GM18861 (cell line): ENCODE results near the gene TMEM41B.

Experiments used
- ATAC-seq: cut with Tn5 transposase; IDR thresholded peaks from one replicate; pipeline ENCODE4 v1.9.1; 2021; ENCODE audit not compliant: unreplicated experiment

Gene TMEM41B

DNA sequence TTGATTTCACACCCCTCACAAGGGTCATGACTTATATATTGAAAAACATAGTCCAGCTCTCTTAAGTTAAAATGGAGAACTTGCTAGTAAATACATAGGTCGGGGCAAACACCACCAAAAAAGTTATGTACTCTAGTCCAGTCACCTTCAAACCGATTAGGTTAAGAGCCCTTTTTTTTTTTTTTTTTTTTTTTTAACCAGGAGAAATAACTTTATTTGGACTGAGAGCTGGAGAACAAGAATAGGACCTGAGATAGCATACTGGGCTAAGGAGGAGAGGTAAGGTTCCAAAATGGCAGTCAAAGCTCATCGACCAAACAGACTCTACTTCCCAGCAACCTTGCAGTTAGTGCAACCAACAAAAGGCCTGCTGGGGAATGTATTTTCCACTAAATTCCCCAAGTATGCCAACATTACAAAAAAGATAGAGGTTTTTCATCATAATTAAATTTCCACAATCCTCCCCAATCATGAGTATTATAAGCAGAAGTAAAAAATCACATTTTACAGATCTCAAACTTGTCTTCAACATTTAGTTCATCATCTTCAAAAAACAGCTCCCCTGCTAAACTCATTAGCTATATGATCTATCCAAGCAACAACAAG, 3.8 kb downstream of the TMEM41B start:
- ATAC-seq = no peak

DNA sequence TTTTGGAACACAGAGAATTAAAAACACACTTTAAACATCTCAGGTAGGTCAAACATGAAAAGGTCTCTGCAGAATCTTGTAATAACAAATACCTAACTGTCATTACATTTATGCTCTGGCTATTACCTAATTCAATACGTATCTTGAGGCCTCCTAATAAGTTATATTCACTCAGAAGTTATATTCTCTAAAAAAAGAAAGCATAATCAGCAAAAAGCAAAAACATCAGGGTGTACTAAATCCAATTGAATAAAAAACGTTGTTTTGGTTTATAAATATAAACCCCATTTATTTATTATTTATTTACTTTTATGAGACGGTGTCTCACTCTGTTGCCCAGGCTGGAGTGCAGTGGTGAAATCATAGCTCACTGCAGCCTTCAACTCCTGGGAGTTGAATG, 10.2 kb downstream of the TMEM41B start:
- ATAC-seq = no peak

DNA sequence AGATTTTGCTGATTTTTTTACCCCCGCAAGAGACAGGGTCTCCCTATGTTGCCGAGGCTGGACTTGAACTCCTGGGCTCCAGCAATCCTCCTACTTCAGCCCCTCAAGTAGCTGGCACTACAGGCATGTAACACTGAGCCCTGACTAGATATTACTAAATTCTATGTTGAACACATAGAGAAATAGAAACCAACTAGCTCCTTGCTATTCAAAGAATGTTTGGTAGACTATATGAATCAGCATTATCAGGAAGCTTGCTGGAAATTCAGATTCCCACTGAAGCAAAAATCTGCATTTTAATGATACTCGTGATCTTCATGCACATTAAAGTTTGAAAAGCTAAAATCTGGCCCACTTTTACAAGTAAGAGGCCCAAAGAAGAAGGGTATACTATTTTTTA, 11.9 kb downstream of the TMEM41B start:
- no peak for ATAC-seq

DNA sequence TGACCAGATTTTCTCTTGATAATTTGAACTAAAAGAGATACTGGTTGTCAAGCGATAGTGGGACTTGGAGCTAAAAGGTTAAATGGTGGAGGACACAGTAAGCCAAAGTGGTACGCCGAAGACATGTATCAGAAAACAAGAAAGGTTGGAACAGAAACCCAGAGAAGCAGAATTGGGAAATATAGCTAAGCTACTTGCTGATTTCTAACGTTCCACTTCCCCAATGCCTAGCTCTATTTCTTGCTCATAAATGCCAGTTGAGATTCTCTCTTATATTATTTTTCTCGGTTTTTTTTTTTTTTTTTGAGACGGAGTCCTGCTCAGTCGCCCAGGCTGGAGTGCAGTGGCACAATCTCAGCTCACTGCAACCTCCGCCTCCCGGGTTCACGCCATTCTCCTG, 12.7 kb downstream of the TMEM41B start:
- ATAC-seq = no peak

DNA sequence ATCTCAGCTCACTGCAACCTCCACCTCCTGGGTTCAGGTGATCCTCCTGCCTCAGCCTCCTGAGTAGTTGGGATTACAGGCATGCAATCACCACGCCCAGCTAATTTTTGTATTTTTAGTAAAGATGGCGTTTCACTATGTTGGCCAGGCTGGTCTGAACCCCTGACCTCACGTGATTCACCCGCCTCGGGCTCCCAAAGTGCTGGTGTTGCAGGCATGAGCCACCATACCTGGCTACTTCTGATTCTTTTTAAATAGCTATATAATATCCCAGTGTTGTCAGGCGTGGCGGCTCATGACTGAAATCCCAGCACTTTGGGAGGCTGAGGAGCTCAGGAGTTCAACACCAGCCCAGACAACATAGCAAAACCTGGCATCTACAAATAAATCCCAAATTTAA, 20.7 kb downstream of the TMEM41B start:
- no peak for ATAC-seq

DNA sequence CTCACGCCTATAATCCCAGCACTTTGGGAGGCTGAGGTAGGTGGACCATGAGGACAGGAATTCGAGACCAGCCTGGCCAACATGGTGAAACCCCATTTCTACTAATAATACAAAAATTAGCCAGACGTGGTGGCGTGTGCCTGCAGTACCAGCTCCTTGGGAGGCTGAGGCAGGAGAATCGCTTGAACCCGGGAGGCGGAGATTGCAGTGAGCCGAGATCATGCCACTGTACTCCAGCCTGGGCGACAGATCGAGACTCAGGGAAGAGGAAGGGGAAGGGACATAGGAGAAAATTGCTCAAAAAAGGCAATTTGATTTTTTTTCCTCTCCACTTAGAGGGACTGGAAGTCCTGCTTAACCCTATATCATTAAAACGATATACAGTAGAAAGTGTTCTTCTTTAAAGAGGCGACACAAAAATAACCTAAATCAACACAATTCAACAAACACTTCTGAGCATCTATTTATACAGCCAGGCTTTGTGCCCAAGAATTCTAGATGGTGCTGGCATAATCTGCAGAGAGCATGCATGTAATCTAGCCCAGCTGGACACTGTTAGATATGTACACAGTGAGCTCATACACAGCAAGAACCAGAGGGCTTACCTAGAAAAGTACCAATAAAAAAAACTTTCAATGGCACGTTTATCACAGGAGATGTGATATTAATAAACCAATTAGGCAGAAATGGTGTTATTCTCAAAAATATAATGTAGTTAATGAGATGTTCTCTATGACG, 28.4 kb downstream of the TMEM41B start:
- no peak for ATAC-seq

DNA sequence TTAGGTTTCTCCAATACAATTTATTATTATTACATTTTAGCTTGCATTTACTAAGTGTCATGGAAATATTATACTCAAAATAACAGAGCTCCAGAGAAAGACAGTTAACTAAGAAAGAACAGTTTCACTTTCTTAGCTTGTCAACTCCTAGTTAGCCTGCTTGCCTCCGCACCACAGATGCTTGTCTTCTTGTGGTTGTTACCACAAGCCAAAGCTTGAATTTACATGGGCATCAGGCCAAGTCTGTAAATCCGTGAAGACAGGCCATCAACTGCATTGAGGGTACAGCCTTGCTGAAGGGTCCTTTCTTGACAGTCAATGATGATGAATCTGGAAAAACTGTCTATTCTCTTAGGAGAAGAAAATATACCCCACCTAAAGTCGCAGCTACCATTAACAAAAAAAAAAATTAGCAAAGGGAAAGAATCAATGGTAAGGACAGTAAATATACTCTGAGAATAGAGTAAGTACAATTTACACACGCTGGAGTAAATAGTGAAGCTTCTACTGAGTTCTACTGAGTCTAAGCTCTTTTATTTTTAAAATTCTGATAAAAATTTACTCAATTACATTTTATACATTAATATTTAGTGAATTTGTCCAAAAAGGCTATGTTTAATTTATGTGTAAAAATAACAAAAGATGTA, 33.6 kb downstream of the TMEM41B start:
- ATAC-seq = peak; percentile 95

DNA sequence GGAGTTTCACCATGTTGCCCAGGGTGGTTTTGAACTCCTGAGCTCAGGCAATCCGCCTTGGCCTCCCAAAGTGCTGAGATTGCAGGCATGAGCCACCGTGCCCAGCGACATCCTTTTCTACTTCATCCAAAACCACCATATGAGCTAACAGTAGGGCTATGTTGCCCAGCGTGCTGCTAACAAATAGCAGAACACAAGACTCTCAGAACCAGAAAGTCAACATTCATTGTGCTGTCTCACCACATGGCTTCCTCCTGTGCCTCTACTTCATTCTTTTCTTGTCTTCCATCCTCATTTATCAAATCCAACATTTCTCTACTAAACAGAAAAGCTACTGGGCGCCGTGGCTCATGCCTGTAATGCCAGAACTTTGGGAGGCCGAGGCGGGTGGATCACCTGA, 37.2 kb downstream of the TMEM41B start:
- no peak for ATAC-seq

DNA sequence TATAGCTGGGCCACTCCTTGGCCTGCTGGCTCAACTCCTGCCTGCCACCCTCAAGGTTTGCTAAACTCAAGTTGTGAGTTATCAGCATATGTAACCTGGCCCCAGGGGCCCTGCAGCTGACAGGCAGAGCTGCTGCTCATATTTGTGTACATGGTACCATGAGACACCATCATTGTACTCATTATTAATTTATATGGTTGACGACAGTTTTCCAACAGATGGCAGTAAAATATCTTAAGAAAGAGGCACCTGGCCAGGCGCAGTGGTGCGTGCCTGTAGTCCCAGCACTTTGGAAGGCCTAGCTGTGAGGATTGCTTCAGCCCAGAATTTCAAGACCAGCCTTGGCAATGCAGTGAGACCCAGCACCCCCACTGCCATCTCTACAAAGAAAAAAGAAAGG, 37.8 kb downstream of the TMEM41B start:
- no peak for ATAC-seq

DNA sequence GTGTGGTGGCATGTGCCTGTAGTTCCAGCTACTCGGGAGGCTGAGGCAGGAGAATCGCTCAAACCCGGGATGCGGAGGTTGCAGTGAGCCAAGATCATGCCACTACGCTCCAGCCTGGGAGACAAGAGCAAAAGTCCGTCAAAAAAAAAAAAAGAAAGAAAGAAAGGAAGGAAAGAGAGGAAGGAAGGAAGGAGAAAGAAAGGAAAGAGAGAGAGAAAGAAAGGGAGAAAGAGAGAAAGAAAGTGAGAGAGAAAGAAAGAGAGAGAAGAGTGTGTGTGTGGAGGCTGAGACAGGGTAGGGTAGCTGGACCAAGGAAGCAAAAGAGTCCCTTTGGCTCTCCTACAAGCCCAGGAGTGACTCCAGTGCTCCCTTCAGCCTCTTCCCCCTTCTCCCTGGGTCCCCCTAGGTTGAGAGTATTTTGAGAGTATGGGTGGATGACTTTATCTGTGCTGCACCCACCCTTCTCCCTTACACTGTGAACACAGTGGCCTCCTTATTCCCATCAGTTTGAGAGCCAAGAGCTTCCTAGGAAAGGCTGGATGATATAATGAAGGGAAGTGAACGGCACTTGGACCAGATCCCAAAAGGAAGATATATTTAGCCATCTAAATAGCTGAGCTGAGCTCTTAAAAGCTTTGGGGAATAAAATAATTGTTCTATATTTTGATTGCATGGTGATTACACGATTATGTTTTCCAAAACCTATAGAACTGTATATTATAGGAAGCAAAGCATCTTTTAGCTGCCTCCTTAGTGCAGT, 39.7 kb downstream of the TMEM41B start:
- ATAC-seq = no peak

DNA sequence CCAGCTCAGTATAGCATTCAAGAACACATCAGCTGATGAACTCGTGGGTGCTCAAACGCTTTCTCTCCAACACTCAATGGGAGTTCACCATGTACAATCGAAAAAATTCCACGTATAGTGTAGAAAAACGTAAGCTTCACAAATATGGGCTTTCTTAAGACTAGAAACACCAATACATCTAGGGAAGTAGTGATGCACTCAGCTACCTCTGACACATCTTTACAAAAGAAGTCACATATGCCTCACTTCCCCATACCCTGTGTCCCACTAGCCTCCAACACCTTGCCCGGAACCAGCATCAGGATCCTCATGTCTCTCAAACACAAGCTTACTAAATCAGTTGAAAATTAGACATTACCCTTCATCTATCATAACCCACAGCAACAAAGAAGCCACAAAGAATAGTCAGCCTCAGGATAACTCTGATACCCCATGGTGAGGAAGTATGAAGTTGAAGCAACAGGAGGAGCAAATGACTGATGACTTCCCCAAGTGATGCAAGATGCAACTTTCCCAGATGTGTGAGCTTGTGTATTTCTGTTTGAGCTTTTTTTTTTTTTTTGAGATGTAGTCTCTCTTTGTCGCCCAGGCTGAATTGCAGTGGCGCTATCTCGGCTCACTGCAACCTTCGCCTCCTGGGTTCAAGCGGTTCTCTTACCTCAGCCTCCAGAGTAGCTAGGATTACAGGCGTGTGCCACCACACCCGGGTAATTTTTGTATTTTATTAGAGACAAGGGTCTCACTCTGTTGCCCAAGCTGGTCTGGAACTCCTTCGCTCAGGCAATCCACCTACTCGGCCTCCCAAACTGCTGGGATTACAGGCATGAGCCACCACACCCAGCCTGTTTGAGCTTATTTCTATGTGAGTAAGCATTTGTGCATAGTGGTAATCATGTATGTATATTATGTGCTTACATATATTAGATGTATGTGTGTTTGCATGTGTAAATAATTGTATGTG, 40.7 kb downstream of the TMEM41B start:
- ATAC-seq = no peak

DNA sequence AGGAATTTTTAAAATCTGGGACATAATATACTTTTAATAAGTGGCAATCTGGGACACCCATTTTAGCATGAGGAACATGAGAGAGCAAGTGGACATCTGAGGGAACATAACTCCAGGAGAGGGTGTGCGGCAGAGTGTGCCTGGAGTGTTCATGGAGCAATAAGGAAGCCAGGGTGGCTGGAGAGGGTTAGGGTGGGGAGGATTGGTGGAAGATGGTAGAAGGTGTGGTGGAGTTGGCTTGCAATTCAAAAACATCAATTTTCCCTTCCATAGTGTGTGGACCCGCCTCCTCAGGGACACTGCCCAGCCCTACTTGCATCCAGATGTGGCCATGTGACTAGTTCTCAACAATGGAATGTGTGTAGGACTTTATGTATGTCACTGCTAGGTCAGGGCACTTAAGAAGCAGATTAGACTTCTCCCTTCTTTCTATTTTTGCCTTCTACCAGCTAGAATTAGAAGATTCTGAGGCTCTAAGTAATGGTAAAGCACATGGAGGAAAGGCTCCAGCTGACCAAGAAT, 44.8 kb downstream of the TMEM41B start:
- no peak for ATAC-seq

DNA sequence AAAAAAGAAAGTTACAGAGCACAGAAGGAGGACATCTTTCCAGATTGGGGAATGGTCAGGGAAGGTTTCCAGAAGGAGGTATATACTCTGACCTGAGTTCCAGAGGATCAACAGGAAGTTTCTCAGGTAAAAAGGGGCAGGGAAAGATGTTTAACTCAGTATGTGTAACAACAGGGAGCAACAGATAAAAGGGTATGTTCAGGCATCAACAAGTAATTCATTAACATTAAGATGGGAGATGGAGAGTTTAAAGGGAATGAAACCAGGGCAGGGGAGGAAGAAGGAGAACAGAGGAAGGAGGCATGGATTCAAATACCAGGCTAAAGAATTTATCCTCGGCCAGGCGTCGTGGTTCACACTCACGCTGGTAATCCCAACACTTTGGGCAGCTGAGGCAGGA, 46.7 kb downstream of the TMEM41B start:
- ATAC-seq = no peak

DNA sequence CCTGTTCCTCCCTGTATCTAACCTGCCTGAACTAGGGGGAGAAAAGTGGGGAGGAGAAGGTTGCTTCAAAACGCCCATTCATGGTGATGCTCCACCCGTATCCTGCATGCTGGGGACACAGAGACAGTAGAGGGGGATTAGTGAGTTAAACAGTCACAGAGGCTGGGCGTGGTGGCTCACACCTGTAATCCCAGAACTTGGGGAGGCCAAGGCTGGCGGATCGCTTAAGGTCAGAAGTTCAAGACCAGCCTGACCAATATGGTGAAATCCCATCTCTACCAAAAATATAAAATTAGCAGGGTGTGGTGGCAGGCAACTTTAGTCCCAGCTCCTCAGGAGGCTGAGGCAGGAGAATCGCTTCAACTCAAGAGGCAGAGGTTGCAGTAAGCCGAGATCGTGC, 47.5 kb downstream of the TMEM41B start:
- no peak for ATAC-seq

DNA sequence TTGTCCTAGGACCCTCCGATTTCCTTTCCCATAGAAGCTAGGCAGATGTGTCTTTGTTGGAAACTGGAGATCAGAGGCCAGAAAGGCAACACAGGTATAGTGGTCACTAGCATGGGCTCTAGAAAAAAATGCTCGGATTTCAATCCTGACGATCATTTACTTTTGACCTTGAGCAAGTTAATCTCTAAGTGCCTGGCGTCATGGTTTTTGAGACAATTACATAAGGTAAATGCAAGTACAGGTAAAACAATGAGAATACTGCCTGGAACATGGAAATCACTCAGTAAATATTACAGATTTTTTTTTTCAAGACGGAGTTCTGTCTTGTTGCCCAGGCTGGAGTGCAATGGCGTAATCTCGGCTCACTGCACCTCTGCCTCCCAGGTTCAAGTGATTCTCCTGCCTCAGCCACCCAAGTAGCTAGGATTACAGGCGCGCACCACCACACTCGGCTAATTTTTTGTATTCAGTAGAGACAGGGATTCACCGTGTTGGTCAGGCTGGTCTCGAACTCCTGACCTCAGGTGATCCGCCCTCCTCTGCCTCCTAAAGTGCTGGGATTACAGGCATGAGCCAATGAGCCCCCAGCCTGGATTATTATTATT, 48.2 kb downstream of the TMEM41B start:
- ATAC-seq = no peak

DNA sequence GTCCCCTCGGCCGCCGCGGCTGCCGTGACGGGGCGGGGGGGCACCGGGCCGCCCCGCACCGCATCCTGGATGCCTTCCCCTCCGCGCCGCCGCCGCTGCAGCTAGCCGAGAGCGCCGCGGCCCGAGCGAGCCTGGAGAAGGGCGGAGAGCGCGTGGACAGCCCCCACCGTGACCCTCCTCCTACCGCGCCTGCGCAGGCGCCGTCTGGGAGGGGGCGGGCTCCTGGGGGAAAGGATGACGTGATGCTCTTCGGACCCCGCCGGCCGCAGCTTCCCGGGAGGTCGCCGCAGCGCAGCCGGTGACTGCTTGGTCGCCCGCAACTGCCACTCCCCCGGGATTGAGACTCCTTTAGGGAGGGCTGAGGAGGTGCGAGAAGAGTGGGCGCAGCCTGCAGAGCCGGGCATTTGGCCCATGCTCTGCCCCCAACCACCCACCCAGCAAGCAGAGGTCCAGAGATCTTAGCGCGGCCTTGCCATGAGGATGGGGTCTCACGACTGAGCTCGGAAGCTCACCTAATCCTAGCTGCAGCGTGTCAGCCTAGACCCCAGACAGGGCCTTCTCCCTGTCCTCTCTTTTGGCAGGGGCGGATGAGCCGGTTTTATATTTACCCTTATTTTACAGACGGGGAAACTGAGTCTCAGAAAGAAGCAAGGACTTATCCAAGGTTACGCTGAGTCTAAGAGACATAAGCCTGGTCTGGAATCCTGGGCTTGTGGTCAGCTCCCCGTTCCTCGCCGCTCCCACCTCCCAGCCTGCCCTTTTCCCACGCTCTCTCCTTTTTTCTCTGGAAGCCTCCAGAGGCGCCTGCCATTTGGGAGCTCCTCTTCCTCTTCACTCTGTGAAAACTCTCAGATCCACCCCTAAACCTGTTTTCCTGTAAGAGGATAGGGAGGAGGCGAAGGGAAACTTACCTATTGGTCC, 48.9 kb downstream of the TMEM41B start, which contains the start of gene DENND5A:
Gene DENND5A, minus strand, starts transcription at position 140 of the 921 bp plus-strand sequence. CDS start 281 bp downstream, outside the sequence.
- peak; percentile 27 for ATAC-seq

DNA sequence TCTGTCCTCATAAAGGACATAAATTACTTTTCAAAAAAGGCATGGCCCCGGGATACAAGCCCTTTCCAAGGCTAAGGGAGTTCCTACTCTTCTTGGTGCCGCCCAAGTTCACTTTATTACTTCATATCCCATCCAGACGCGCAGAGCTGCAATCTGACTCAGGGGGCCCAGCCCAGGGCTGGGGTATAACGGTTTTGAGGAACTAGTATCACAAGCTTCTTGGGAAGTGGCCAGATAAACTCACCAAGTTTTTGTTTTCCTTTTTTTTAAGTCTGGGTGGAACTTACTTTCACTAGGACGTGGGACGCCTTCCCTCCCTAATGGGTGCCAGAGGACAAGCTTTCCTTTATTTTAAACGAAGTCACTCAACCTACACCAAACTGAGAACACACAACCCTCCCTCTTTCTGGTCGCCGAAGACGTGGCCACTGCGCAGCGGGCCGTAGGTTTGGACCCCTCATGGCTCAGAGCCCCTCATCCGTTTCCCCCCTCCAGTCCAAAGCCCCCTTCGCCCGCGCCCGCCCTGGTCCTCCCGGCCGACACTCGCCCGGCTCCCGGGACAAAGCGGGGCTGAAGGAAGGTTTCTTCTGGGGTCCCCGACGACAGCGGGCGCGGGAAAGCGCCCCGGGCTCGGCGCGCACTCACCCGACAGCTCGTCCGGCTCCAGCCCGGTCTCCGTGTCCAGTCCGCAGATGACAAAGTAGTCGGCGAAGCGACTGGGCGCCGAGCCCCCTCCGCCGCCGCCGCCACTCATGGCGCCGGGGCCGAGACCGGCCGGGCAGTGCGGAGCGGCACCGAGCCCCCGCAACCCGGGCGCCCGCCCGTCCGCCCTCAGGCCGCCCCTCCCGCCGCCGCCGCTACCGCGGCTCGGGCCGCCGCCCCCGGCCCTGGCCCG, 49.8 kb downstream of the TMEM41B start:
- ATAC-seq = peak; percentile 10

DNA sequence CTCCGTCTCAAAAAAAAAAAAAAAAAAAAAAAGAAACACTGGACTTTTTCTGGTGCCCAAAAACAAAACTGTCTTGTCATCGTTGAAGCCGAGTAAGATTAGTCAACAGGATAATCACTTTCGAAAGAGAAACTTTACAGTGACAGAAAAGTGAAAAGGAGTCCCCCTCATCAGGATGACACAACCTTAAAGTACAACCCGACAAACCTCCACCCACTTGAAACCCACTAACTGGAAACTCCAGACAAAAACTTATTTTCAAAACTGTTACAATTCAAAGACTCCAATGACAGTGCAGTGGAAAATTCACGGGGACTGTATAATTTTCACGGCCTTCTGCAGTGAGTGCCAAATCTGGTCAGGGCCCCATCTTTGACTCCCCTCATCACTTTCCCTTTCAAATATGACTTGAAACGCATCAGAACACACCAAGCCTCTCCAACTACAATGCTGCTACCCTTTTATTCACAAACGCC, 50.5 kb downstream of the TMEM41B start:
- ATAC-seq = peak; percentile 63
